CD4-positive, alpha-beta memory T cell (primary cell): ENCODE measurements around the gene MVK. TPM values are rescaled to one million over a fixed set of nuclear protein-coding genes. Genes with fewer than 3 reads are reported as not detected.

Experiments used
- CTCF ChIA-PET: fragments of 350-600 bp; sonication (Branson Sonifier 250); formaldehyde crosslinking; loops from one replicate; lab custom pipeline; 2021; ENCODE audit warnings: inconsistent platforms; ENCODE audit not compliant: partially characterized antibody; lab: Charles Lee
- POLR2A ChIA-PET: fragments of 350-600 bp; sonication (Branson Sonifier 250); formaldehyde crosslinking; loops from one replicate; lab custom pipeline; 2021; ENCODE audit not compliant: partially characterized antibody; lab: Charles Lee
- DNase-seq, 5 donors: peaks; one replicate each; pipeline versions ENCODE4 v3.0.0 to v3.0.0-alpha.2; 2020 to 2022; ENCODE audit warnings: mixed read lengths in 1 of 5
- H3K27ac ChIP-seq: one replicate; pipeline ENCODE4 v1.7.0; 2013; ENCODE audit warnings: low read depth, low read length
- H3K27me3 ChIP-seq: 2 replicates; pipeline ENCODE4 v1.7.0; 2013; ENCODE audit warnings: mild to moderate bottlenecking, low read length, moderate library complexity; ENCODE audit not compliant: insufficient read depth
- H3K36me3 ChIP-seq: 2 replicates; pipeline ENCODE4 v1.7.0; 2013; ENCODE audit warnings: mild to moderate bottlenecking, low read length, moderate library complexity; ENCODE audit not compliant: insufficient read depth
- H3K4me1 ChIP-seq: 2 replicates; pipeline ENCODE4 v1.7.0; 2013; ENCODE audit warnings: mild to moderate bottlenecking, low read length, moderate library complexity; ENCODE audit not compliant: insufficient read depth
- H3K4me3 ChIP-seq, 2 donors: one replicate each; pipeline ENCODE4 v1.7.0; 2013; ENCODE audit warnings: low read length in 2 of 2, mild to moderate bottlenecking in 1 of 2
- H3K9me3 ChIP-seq, 2 donors: one replicate each; pipeline ENCODE4 v1.7.0; 2013; ENCODE audit warnings: low read length in 2 of 2, control low read depth in 1 of 2; ENCODE audit not compliant: control insufficient read depth in 1 of 2
- H3K27ac Mint-ChIP-seq, 7 donors: one replicate each; pipeline ENCODE4 v1.8.0; 2020 to 2021; ENCODE audit warnings: mixed read lengths in 7 of 7, mild to moderate bottlenecking in 6 of 7, inconsistent platforms in 3 of 7, moderate library complexity in 3 of 7
- H3K27me3 Mint-ChIP-seq, 2 donors: one replicate each; pipeline ENCODE4 v1.8.0; 2020 to 2021; ENCODE audit warnings: mixed read lengths in 2 of 2
- H3K36me3 Mint-ChIP-seq, 2 donors: one replicate each; pipeline ENCODE4 v1.8.0; 2020 to 2021; ENCODE audit warnings: mixed read lengths in 2 of 2, inconsistent platforms in 1 of 2, mild to moderate bottlenecking in 1 of 2
- H3K4me1 Mint-ChIP-seq, 4 donors: one replicate each; pipeline ENCODE4 v1.8.0; 2020 to 2021; ENCODE audit warnings: mixed read lengths in 4 of 4, mild to moderate bottlenecking in 1 of 4
- H3K4me3 Mint-ChIP-seq, 8 donors: one replicate each; pipeline ENCODE4 v1.8.0; 2020 to 2021; ENCODE audit warnings: mixed read lengths in 8 of 8, mild to moderate bottlenecking in 7 of 8, moderate library complexity in 6 of 8, inconsistent platforms in 3 of 8
- H3K9me3 Mint-ChIP-seq, 8 donors: one replicate each; pipeline ENCODE4 v1.8.0; 2020 to 2021; ENCODE audit warnings: mixed read lengths in 8 of 8, mild to moderate bottlenecking in 5 of 8, inconsistent platforms in 3 of 8, moderate library complexity in 1 of 8
- intact Hi-C: fragments of 100-400 bp; cut with micrococcal nuclease; formaldehyde crosslinking; loops from one replicate; pipeline ENCODE4 v1.15.1; 2023
- polyA plus RNA-seq, 2 donors: library from polyadenylated mRNA; unstranded; fragments of 300-500 nt; fragmentation: Illumina TruSeq; gene quantifications; one replicate each; pipeline ENCODE4 v1.2.3, GENCODE V29; 2021
- total RNA-seq, 2 experiments: library from RNA; stranded (reverse); gene quantifications; one replicate each; pipeline ENCODE4 v1.2.3, GENCODE V29; 2021

MVK gene
- total and polyA plus RNA-seq, 4 experiments from 2014 or later = 1.9 to 11.0 (median 7.1) TPM

DNA sequence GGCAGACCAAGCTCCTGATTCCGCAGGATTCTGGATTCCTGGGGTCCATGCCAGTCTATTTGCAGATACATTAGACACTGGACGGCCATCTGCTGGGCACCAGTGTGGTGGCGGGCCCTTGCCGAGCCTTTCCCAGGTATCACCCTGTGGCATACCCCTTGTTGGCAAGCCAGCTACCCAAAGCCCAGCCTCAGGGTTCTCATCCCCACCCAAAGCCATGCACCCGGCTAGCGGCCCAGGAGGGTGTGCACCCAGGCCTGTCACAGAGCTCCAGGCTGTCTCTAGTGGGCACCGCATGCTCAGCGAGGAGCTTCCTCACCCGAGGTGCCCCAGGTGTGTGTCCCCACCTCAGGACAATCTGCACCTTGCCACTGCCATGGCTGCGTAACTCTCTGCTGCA, 14.0 kb upstream of the MVK start:
- Histone ChIP-seq H3K9me3 (no peaks in the 10 kb centered on the region), H3K27me3 (no peaks in the 10 kb centered on the region), H3K27ac (no peak overlapping the region), H3K4me3 (no peak overlapping the region), H3K4me1 (no peaks in the 10 kb centered on the region), H3K36me3 (no peaks in the 10 kb centered on the region)
- intact Hi-C loops = no loop called here
- DNase-seq = no peak
- POLR2A ChIA-PET = no interaction called here
- H3K4me1 Mint-ChIP-seq = no peaks in the 10 kb centered on the region
- H3K9me3 Mint-ChIP-seq = peaks cover 0 to 9% (median 0%) of the 10 kb centered on the region in 8 donors
- no peaks in the 10 kb centered on the region for H3K27me3 Mint-ChIP-seq
- CTCF ChIA-PET = interaction anchor here (1.2 kb wide), 1 partner anchor 286 kb away, joined by 3 read pairs; no protein-coding TSS in a partner anchor
- no peak overlapping the region for H3K4me3 Mint-ChIP-seq
- H3K27ac Mint-ChIP-seq = no peak overlapping the region
- H3K36me3 Mint-ChIP-seq = peaks cover 6 to 13% of the 10 kb centered on the region in 2 donors

DNA sequence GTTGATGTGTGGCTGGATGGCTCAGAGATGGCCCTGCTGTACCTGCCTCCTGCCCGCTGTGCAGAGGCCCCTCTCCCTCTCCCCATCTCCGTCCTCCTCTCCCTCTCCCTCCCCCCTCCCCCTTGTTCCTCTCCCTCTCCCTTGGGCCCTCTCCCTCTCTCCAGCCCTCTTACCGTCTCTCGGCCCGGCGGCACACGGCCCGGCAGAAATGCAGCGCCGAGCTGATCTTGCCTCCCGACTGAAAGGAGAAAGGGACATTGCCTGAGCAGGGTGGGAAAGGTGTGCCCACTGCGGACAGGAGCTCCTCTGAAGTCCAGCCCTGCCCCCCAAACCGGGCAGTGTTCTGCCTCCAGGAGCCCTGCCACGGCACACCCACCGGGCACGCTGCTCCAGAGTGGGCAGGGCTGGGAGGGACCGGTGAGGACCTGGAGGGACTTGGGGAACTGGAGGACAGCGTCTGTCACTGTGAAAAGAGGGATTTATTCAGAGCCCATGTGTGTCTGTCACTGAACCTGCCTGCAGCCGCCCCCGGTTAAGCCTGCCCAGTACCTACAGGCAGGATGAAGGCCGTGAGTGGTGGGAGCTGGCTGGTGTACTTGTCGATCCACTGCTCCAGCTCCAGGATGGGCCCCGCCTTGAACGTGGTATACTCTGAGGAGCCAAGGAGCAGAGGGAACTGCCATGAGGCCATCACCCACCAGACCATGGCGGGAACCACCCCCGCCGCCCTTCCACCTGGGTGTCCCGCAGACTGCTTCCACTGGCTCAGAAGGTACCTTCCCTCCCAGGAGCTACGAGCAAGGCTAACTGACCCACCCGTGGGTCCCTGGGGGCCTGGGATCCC, 12.5 kb upstream of the MVK start:
- DNase-seq = no peak
- no peaks in the 10 kb centered on the region for H3K4me1 Mint-ChIP-seq
- ChIA-PET POLR2A (no interaction called here), CTCF (no interaction called here)
- H3K27me3 Mint-ChIP-seq = no peaks in the 10 kb centered on the region
- H3K4me3 ChIP-seq = no peak overlapping the region
- peaks cover 0 to 9% (median 0%) of the 10 kb centered on the region in 8 donors for H3K9me3 Mint-ChIP-seq
- H3K27me3 ChIP-seq = no peaks in the 10 kb centered on the region
- H3K36me3 ChIP-seq = peaks cover 4% of the 10 kb centered on the region
- no peak overlapping the region for H3K4me3 Mint-ChIP-seq
- H3K36me3 Mint-ChIP-seq = peaks cover 19 to 21% of the 10 kb centered on the region in 2 donors
- no peak overlapping the region for H3K27ac Mint-ChIP-seq
- intact Hi-C loops = no loop called here
- H3K27ac ChIP-seq = no peak overlapping the region
- H3K9me3 ChIP-seq = no peaks in the 10 kb centered on the region
- no peaks in the 10 kb centered on the region for H3K4me1 ChIP-seq

GRCh38 chr12:109561711-109562030, 11.9 kb upstream of the MVK start:
- no peaks in the 10 kb centered on the region for H3K27me3 Mint-ChIP-seq
- POLR2A ChIA-PET = no interaction called here
- CTCF ChIA-PET = no interaction called here
- no peaks in the 10 kb centered on the region for H3K4me1 ChIP-seq
- H3K4me3 Mint-ChIP-seq = no peak overlapping the region
- intact Hi-C loops = no loop called here
- H3K36me3 Mint-ChIP-seq = peaks cover 21 to 24% of the 10 kb centered on the region in 2 donors
- H3K27ac ChIP-seq = no peak overlapping the region
- peaks cover 0 to 5% (median 0%) of the 10 kb centered on the region in 8 donors for H3K9me3 Mint-ChIP-seq
- H3K36me3 ChIP-seq = peaks cover 4% of the 10 kb centered on the region
- no peaks in the 10 kb centered on the region for H3K9me3 ChIP-seq
- no peak overlapping the region for H3K4me3 ChIP-seq
- H3K27me3 ChIP-seq = no peaks in the 10 kb centered on the region
- no peak for DNase-seq
- no peaks in the 10 kb centered on the region for H3K4me1 Mint-ChIP-seq
- H3K27ac Mint-ChIP-seq = no peak overlapping the region

GRCh38 chr12:109562871-109563270, 10.7 kb upstream of the MVK start:
- Histone ChIP-seq H3K9me3 (no peaks in the 10 kb centered on the region), H3K27me3 (no peaks in the 10 kb centered on the region), H3K36me3 (peaks cover 4% of the 10 kb centered on the region), H3K27ac (no peak overlapping the region), H3K4me3 (no peak overlapping the region), H3K4me1 (no peaks in the 10 kb centered on the region)
- ChIA-PET CTCF (no interaction called here), POLR2A (no interaction called here)
- intact Hi-C loops = no loop called here
- no peaks in the 10 kb centered on the region for H3K27me3 Mint-ChIP-seq
- H3K4me1 Mint-ChIP-seq = no peaks in the 10 kb centered on the region
- no peak for DNase-seq
- H3K4me3 Mint-ChIP-seq = no peak overlapping the region
- peaks cover 26 to 32% of the 10 kb centered on the region in 2 donors for H3K36me3 Mint-ChIP-seq
- peaks cover 0 to 5% (median 0%) of the 10 kb centered on the region in 8 donors for H3K9me3 Mint-ChIP-seq
- no peak overlapping the region for H3K27ac Mint-ChIP-seq

GRCh38 chr12:109563291-109564284, 10.0 kb upstream of the MVK start:
- Mint-ChIP-seq H3K36me3 (peaks cover 31 to 38% of the 10 kb centered on the region in 2 donors), H3K9me3 (peaks cover 0 to 5% (median 0%) of the 10 kb centered on the region in 8 donors), H3K27me3 (no peaks in the 10 kb centered on the region), H3K4me1 (no peaks in the 10 kb centered on the region), H3K4me3 (no peak overlapping the region), H3K27ac (no peak overlapping the region)
- ChIA-PET POLR2A (no interaction called here), CTCF (no interaction called here)
- intact Hi-C loops = no loop called here
- Histone ChIP-seq H3K4me1 (no peaks in the 10 kb centered on the region), H3K27me3 (no peaks in the 10 kb centered on the region), H3K36me3 (peaks cover 4% of the 10 kb centered on the region), H3K9me3 (no peaks in the 10 kb centered on the region), H3K4me3 (no peak overlapping the region), H3K27ac (no peak overlapping the region)
- no peak for DNase-seq

GRCh38 chr12:109566424-109566823, 7.2 kb upstream of the MVK start:
- Histone ChIP-seq H3K4me1 (no peaks in the 10 kb centered on the region), H3K27ac (no peak overlapping the region), H3K4me3 (no peak overlapping the region), H3K36me3 (peaks cover 4% of the 10 kb centered on the region), H3K9me3 (no peaks in the 10 kb centered on the region), H3K27me3 (no peaks in the 10 kb centered on the region)
- Mint-ChIP-seq H3K4me1 (peaks cover 0 to 1% (median 0%) of the 10 kb centered on the region in 4 donors), H3K36me3 (peaks cover 31 to 48% of the 10 kb centered on the region in 2 donors), H3K27ac (no peak overlapping the region), H3K9me3 (peaks cover 0 to 5% (median 0%) of the 10 kb centered on the region in 8 donors), H3K27me3 (no peaks in the 10 kb centered on the region), H3K4me3 (no peak overlapping the region)
- no peak for DNase-seq
- CTCF ChIA-PET = interaction anchor here (1.1 kb wide), 1 partner anchor 31 kb away, joined by 4 read pairs; no protein-coding TSS in a partner anchor
- intact Hi-C loops = no loop called here
- POLR2A ChIA-PET = no interaction called here

- peaks cover 0 to 2% (median under 1%) of the 10 kb centered on the region in 4 donors for H3K4me1 Mint-ChIP-seq
Measured at GRCh38 chr12:109567296-109567695, 6.3 kb upstream of the MVK start.

More at GRCh38 chr12:109567296-109567695, 6.3 kb upstream of the MVK start:
- ChIA-PET CTCF (interaction anchor here (1.1 kb wide), 1 partner anchor 31 kb away, joined by 4 read pairs; no protein-coding TSS in a partner anchor), POLR2A (no interaction called here)
- DNase-seq = no peak
- Histone ChIP-seq H3K9me3 (no peaks in the 10 kb centered on the region), H3K36me3 (peaks cover 4% of the 10 kb centered on the region), H3K27me3 (no peaks in the 10 kb centered on the region), H3K4me1 (no peaks in the 10 kb centered on the region), H3K27ac (no peak overlapping the region), H3K4me3 (no peak overlapping the region)
- Mint-ChIP-seq H3K4me3 (no peak overlapping the region), H3K27ac (no peak overlapping the region), H3K27me3 (no peaks in the 10 kb centered on the region), H3K9me3 (peaks cover 0 to 3% (median 0%) of the 10 kb centered on the region in 8 donors), H3K36me3 (peaks cover 23 to 48% of the 10 kb centered on the region in 2 donors)
- intact Hi-C loops = no loop called here
